ENCODE measurements around the gene FGF14.

DNA sequence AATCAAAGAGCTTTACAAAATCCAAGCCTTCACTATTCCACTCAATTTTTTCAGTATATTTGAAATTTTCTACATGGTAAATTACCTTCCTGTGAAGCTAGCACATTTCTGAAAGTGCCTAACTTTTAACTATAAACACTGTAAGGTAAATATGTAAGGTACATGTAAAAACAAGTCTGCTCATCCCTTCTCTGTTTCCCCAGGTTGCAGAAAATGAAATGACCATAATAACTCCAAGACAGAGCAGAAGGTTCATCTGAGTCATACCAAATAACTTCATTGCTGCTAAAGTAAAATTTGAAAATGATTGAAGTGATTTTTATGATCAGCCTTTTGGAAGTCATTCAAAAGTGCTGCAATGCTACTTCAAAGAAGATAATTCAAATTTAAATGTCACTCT, 28.6 kb downstream of the FGF14 start:
- no peak for TF ChIP-seq POLR2A (IDR thresholded peaks at IDR 0.05; ENCODE audit: low read depth, low read length)
- TF ChIP-seq TAF1 (IDR thresholded peaks at IDR 0.05; ENCODE audit: borderline replicate concordance, low read depth, low read length) = no peak
